Neural progenitor cell (in vitro differentiated cells): ENCODE results near the gene SLC35D2. TPM values are rescaled to one million over a fixed set of nuclear protein-coding genes. Genes with fewer than 3 reads are reported as not detected.

Source experiments
- DNase-seq: peaks from one replicate; pipeline ENCODE4 v3.0.0-alpha.2; 2016; ENCODE audit warnings: low spot score
- H2AFZ ChIP-seq: fragments of 200-600 bp; sonication (generic); replicated peaks from 2 replicates; pipeline ENCODE4 v1.6.1; 2016; ENCODE audit warnings: antibody characterized with exemption
- H3F3A ChIP-seq: fragments of 200-600 bp; sonication (generic); 2 replicates; pipeline ENCODE4 v1.6.1; 2016; ENCODE audit warnings: antibody characterized with exemption, low read depth
- H3K27ac ChIP-seq: fragments of 200-600 bp; sonication (generic); 2 replicates; pipeline ENCODE4 v1.5.1; 2016; ENCODE audit warnings: mild to moderate bottlenecking
- H3K27me3 ChIP-seq: fragments of 200-600 bp; sonication (generic); 2 replicates; pipeline ENCODE4 v1.6.1; 2016; ENCODE audit warnings: mild to moderate bottlenecking, moderate library complexity
- H3K36me3 ChIP-seq: fragments of 200-600 bp; sonication (generic); 2 replicates; pipeline ENCODE4 v1.5.1; 2016
- H3K4me1 ChIP-seq: fragments of 200-600 bp; sonication (generic); 2 replicates; pipeline ENCODE4 v1.6.1; 2016; ENCODE audit warnings: mixed run types
- H3K4me2 ChIP-seq: fragments of 200-600 bp; sonication (generic); 2 replicates; pipeline ENCODE4 v1.6.1; 2016
- H3K4me3 ChIP-seq: fragments of 200-600 bp; sonication (generic); 2 replicates; pipeline ENCODE4 v1.5.1; 2016
- H3K79me2 ChIP-seq: fragments of 200-600 bp; sonication (generic); 2 replicates; pipeline ENCODE4 v1.6.1; 2016; ENCODE audit warnings: low read depth
- H3K9ac ChIP-seq: fragments of 200-600 bp; sonication (generic); 2 replicates; pipeline ENCODE4 v1.6.1; 2016
- H3K9me3 ChIP-seq: fragments of 200-600 bp; sonication (generic); 2 replicates; pipeline ENCODE4 v1.5.1; 2016; ENCODE audit warnings: low read depth
- H4K20me1 ChIP-seq: fragments of 200-600 bp; sonication (generic); 2 replicates; pipeline ENCODE4 v1.6.1; 2016; ENCODE audit warnings: low read depth
- H3K27ac Mint-ChIP-seq: 3 replicates; pipeline ENCODE4 v1.8.0; 2021; ENCODE audit warnings: mixed read lengths
- H3K27me3 Mint-ChIP-seq: 2 replicates; pipeline ENCODE4 v1.8.0; 2022; ENCODE audit warnings: low read depth, mild to moderate bottlenecking, inconsistent platforms, moderate library complexity, mixed read lengths; ENCODE audit not compliant: insufficient read depth
- H3K36me3 Mint-ChIP-seq: 3 replicates; pipeline ENCODE4 v1.8.0; 2021; ENCODE audit warnings: mixed read lengths
- H3K4me1 Mint-ChIP-seq: 3 replicates; pipeline ENCODE4 v1.8.0; 2021; ENCODE audit warnings: mixed read lengths
- H3K4me3 Mint-ChIP-seq: 3 replicates; pipeline ENCODE4 v1.8.0; 2021; ENCODE audit warnings: mild to moderate bottlenecking, moderate library complexity, mixed read lengths
- H3K9me3 Mint-ChIP-seq: 3 replicates; pipeline ENCODE4 v1.8.0; 2020; ENCODE audit warnings: mixed read lengths
- EZH2 ChIP-seq: fragments of 200-600 bp; sonication (generic); IDR thresholded peaks from 2 replicates; pipeline ENCODE4 v1.6.1; 2017; ENCODE audit warnings: antibody characterized with exemption, mild to moderate bottlenecking, moderate library complexity
- EZH2phosphoT487 ChIP-seq: fragments of 200-600 bp; sonication (generic); IDR thresholded peaks from 2 replicates; pipeline ENCODE4 v1.6.1; 2017; ENCODE audit warnings: antibody characterized with exemption
- total RNA-seq: library from RNA; depleted of rRNA; stranded (reverse); fragments of >200 nt; gene quantifications from 2 replicates; pipeline ENCODE4 v1.2.3, GENCODE V29; 2015; ENCODE audit warnings: low replicate concordance
- TF ChIP-seq, protein P1 (sequence below): fragments of 200-600 bp; sonication (generic); IDR thresholded peaks from 2 replicates; pipeline ENCODE4 v1.5.1; 2017; ENCODE audit warnings: antibody characterized with exemption, mild to moderate bottlenecking

The SLC35D2 gene
- total RNA-seq, 1 donor from 2014 or later = 30.1 TPM

DNA sequence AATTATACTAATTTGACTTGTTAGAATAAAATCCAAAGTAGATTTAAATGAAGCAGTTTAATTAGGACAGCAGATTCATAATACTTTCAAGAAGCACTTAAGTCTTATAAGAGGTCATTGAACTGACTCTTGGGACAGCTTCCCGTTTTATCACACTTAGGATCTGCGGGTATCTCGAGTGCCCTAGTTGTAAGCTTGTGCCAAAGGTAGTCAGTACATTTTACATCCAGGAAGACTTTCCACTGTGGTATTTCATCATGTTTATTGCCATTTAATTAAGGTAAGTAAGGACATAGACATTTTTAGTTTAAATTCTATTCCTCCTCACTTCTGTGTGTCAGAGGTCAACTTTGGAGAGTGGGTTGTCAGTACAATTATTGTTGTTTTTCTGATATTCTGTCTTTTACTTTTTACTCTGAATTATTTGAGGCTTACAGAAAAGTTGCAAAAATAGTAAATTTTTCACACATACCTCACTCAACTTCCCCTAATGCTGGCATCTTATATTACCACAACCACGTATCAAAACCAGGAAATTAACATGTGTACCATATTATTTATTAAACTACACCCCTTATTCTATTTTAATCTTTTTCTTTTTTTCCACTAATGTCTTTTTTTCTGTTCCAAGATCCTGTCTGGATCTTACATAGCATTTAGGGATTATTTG lies 42.1 kb upstream of the SLC35D2 start:
- no peak overlapping the region for H3K9ac ChIP-seq
- Mint-ChIP-seq H3K4me1 (peaks cover 16% of the 10 kb centered on the region), H3K4me3 (no peak overlapping the region), H3K9me3 (no peaks in the 10 kb centered on the region), H3K27me3 (peaks cover 4% of the 10 kb centered on the region), H3K27ac (no peak overlapping the region), H3K36me3 (no peaks in the 10 kb centered on the region)
- H3K4me1 ChIP-seq = peaks cover 5% of the 10 kb centered on the region
- no peak for TF ChIP-seq EZH2
- no peak for TF ChIP-seq EZH2phosphoT487
- TF ChIP-seq, protein P1, sequence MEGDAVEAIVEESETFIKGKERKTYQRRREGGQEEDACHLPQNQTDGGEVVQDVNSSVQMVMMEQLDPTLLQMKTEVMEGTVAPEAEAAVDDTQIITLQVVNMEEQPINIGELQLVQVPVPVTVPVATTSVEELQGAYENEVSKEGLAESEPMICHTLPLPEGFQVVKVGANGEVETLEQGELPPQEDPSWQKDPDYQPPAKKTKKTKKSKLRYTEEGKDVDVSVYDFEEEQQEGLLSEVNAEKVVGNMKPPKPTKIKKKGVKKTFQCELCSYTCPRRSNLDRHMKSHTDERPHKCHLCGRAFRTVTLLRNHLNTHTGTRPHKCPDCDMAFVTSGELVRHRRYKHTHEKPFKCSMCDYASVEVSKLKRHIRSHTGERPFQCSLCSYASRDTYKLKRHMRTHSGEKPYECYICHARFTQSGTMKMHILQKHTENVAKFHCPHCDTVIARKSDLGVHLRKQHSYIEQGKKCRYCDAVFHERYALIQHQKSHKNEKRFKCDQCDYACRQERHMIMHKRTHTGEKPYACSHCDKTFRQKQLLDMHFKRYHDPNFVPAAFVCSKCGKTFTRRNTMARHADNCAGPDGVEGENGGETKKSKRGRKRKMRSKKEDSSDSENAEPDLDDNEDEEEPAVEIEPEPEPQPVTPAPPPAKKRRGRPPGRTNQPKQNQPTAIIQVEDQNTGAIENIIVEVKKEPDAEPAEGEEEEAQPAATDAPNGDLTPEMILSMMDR = no peak
- H3K4me3 ChIP-seq = no peak overlapping the region
- H3K27ac ChIP-seq = no peak overlapping the region
- H3K36me3 ChIP-seq = no peaks in the 10 kb centered on the region
- no peaks in the 10 kb centered on the region for H3K79me2 ChIP-seq
- H3K9me3 ChIP-seq = no peaks in the 10 kb centered on the region
- H3F3A ChIP-seq = peaks cover 4% of the 10 kb centered on the region
- no peaks in the 10 kb centered on the region for H3K27me3 ChIP-seq
- H2AFZ ChIP-seq = no peak overlapping the region
- H4K20me1 ChIP-seq = no peaks in the 10 kb centered on the region
- no peak for DNase-seq
- H3K4me2 ChIP-seq = no peak overlapping the region

DNA sequence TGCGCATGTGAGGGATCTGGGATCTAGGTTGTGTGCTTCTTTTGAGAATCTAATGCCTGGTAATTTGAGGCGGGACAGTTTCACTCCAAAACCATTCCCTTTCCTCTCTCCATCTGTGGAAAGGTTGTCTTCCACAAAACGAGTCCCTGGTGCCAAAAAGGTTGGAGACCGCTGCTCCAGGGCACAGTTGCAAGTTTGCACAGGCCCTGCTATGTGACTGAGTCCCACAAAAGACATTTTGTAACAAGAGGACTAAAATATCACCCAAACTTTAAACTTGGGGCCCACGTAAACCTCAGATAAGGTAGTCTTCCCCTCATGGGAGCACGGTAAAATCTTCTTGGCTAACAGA lies 40.5 kb upstream of the SLC35D2 start:
- H3K27me3 ChIP-seq = no peaks in the 10 kb centered on the region
- Mint-ChIP-seq H3K4me1 (peaks cover 30% of the 10 kb centered on the region), H3K36me3 (no peaks in the 10 kb centered on the region), H3K4me3 (no peak overlapping the region), H3K27me3 (peaks cover 4% of the 10 kb centered on the region), H3K9me3 (no peaks in the 10 kb centered on the region), H3K27ac (no peak overlapping the region)
- H3K4me1 ChIP-seq = peaks cover 18% of the 10 kb centered on the region
- TF ChIP-seq, protein P1 = no peak
- TF ChIP-seq EZH2 (no peak), EZH2phosphoT487 (no peak)
- no peak overlapping the region for H3K27ac ChIP-seq
- no peak for DNase-seq
- no peaks in the 10 kb centered on the region for H3K79me2 ChIP-seq
- no peak overlapping the region for H3K4me3 ChIP-seq
- peaks cover 20% of the 10 kb centered on the region for H3F3A ChIP-seq
- H2AFZ ChIP-seq = peak overlapping the region; percentile 73
- no peaks in the 10 kb centered on the region for H4K20me1 ChIP-seq
- H3K36me3 ChIP-seq = no peaks in the 10 kb centered on the region
- no peak overlapping the region for H3K4me2 ChIP-seq
- no peaks in the 10 kb centered on the region for H3K9me3 ChIP-seq
- H3K9ac ChIP-seq = no peak overlapping the region

DNA sequence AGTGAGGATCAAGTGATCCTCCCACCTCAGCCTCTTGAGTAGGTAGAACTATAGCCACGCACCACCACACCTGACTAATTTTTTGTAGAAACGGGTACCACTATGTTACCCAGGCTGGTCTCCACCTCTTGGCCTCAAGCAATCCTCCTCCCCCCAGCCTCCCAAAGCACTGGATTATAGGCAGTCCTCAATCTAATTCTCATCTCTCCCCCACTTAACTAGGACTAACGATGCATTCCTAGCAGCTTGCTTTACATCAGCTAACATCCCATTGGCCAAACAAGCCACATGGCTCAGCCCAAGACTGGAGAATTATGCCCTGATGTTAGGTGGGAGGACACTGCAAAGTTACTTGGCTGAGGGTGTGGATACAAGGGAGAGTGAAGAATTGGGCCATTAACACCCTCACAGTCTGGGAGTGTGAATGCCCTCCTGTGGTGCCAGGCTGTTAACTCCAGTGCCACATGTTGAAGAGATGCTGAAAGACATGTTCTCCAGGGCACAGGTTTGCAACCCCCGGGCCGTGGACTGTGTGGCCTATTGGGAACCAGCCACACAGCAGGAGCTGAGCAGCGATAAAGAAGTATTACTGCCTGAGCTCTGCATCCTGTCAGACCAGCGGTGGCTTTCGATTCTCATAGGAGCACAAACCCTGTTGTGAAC lies 39.9 kb upstream of the SLC35D2 start:
- Histone ChIP-seq H3F3A (peaks cover 25% of the 10 kb centered on the region), H3K9me3 (no peaks in the 10 kb centered on the region), H3K79me2 (no peaks in the 10 kb centered on the region), H3K27ac (no peak overlapping the region), H4K20me1 (no peaks in the 10 kb centered on the region), H3K27me3 (no peaks in the 10 kb centered on the region), H3K36me3 (no peaks in the 10 kb centered on the region), H3K4me1 (peaks cover 18% of the 10 kb centered on the region), H3K4me3 (no peak overlapping the region), H3K4me2 (no peak overlapping the region), H3K9ac (no peak overlapping the region), H2AFZ (peak overlapping the region; percentile 73)
- DNase-seq = no peak
- Mint-ChIP-seq H3K4me1 (peaks cover 30% of the 10 kb centered on the region), H3K9me3 (no peaks in the 10 kb centered on the region), H3K27ac (peak overlapping the region; percentile 34), H3K27me3 (peaks cover 4% of the 10 kb centered on the region), H3K36me3 (no peaks in the 10 kb centered on the region), H3K4me3 (no peak overlapping the region)
- TF ChIP-seq EZH2phosphoT487 (no peak), EZH2 (no peak)
- TF ChIP-seq, protein P1 = no peak
